Fibroblast of lung (primary cell): ENCODE measurements around the gene PGAM5. TPM values are rescaled to one million over a fixed set of nuclear protein-coding genes. Genes with fewer than 3 reads are reported as not detected.
"Not testable (repeated sequence)": the region's sequence is repeated elsewhere in the genome, so short reads cannot be mapped to it uniquely, and the experiment has no call there.

Experiments
- DNase-seq, 2 donors: peaks; one replicate each; pipeline versions ENCODE4 v3.0.0 to v3.0.0-alpha.2; 2010; ENCODE audit warnings: low read depth in 2 of 2
- H2AFZ ChIP-seq: 2 replicates; pipeline ENCODE4 v1.5.1; 2012; ENCODE audit warnings: low read length, control low read depth, inconsistent platforms
- H3K27ac ChIP-seq: 2 replicates; pipeline ENCODE4 v1.5.1; 2011; ENCODE audit warnings: low read length, control low read depth; ENCODE audit not compliant: insufficient read depth
- H3K27me3 ChIP-seq: 2 replicates; pipeline ENCODE4 v1.5.1; 2011; ENCODE audit warnings: mild to moderate bottlenecking, low read length; ENCODE audit not compliant: control insufficient read depth, insufficient read depth
- H3K36me3 ChIP-seq: 2 replicates; pipeline ENCODE4 v1.5.1; 2011; ENCODE audit warnings: low read length; ENCODE audit not compliant: control insufficient read depth, insufficient read depth
- H3K4me1 ChIP-seq: 2 replicates; pipeline ENCODE4 v1.5.1; 2011; ENCODE audit warnings: low read length; ENCODE audit not compliant: control insufficient read depth, insufficient read depth; ENCODE audit errors: extremely low read depth
- H3K4me2 ChIP-seq: 2 replicates; pipeline ENCODE4 v1.5.1; 2011; ENCODE audit warnings: low read length, control low read depth; ENCODE audit not compliant: insufficient read depth; ENCODE audit errors: extremely low read depth
- H3K4me3 ChIP-seq, 4 experiments: fragments of 200-600 bp in 1 of 4; sonication (generic) in 1 of 4; replicated peaks in 1 of 4; 2 replicates each; pipeline ENCODE4 v1.5.1; 2011 to 2016; ENCODE audit warnings: low read length in 4 of 4, low read depth in 3 of 4, mild to moderate bottlenecking in 3 of 4, control low read depth in 2 of 4, inconsistent platforms in 1 of 4, mixed read lengths in 1 of 4; ENCODE audit not compliant: insufficient read depth in 1 of 4; ENCODE audit errors: control extremely low read depth in 1 of 4
- H3K79me2 ChIP-seq: 2 replicates; pipeline ENCODE4 v1.5.1; 2012; ENCODE audit warnings: mild to moderate bottlenecking, low read length, inconsistent platforms; ENCODE audit not compliant: control insufficient read depth, insufficient read depth
- H3K9ac ChIP-seq: 2 replicates; pipeline ENCODE4 v1.5.1; 2011; ENCODE audit warnings: mild to moderate bottlenecking, low read length, control low read depth; ENCODE audit not compliant: insufficient read depth
- H3K9me3 ChIP-seq: 2 replicates; pipeline ENCODE4 v1.5.1; 2012; ENCODE audit warnings: low read depth, low read length; ENCODE audit not compliant: control insufficient read depth, insufficient read depth
- H4K20me1 ChIP-seq: 2 replicates; pipeline ENCODE4 v1.5.1; 2011; ENCODE audit warnings: low read length; ENCODE audit not compliant: control insufficient read depth, insufficient read depth; ENCODE audit errors: extremely low read depth
- CTCF ChIP-seq, 2 donors: IDR thresholded peaks in 1 of 2; conservative IDR thresholded peaks in 1 of 2; 1 replicate in 1 of 2; 2 replicates in 1 of 2; pipeline ENCODE4 v1.5.1; 2011 to 2012; ENCODE audit warnings: low read length in 2 of 2, control low read depth in 1 of 2, inconsistent platforms in 1 of 2, low read depth in 1 of 2, mild to moderate bottlenecking in 1 of 2
- EZH2 ChIP-seq: IDR thresholded peaks from 2 replicates; pipeline ENCODE4 v1.5.1; 2012; ENCODE audit warnings: low read length, control low read depth, mild to moderate bottlenecking; ENCODE audit errors: missing control alignments
- polyA plus RNA-seq, 2 donors: library from polyadenylated mRNA; depleted of rRNA in 1 of 2; stranded (reverse) in 1 of 2; unstranded in 1 of 2; fragments of >200 nt; gene quantifications; 2 replicates each; pipeline ENCODE4 v1.2.1, GENCODE V29; 2011 to 2012; ENCODE audit warnings: missing spikeins in 1 of 2
- total RNA-seq: library from RNA; depleted of rRNA; stranded (reverse); fragments of >200 nt; gene quantifications from 2 replicates; pipeline ENCODE4 v1.2.1, GENCODE V29; 2014

Gene PGAM5
- total and polyA plus RNA-seq, 2 donors (not counting 1 experiment from before 2014, with no cell fraction given) = 9.8 to 27.1 TPM

- no peak overlapping the region for H2AFZ ChIP-seq
- H3K27me3 ChIP-seq = no peaks in the 10 kb centered on the region
- no peaks in the 10 kb centered on the region for H3K4me1 ChIP-seq
- no peaks in the 10 kb centered on the region for H3K9me3 ChIP-seq
- H3K9ac ChIP-seq = no peak overlapping the region
- no peak for DNase-seq
- H3K27ac ChIP-seq = no peak overlapping the region
- H4K20me1 ChIP-seq = no peaks in the 10 kb centered on the region
- no peak overlapping the region for H3K4me2 ChIP-seq
- TF ChIP-seq EZH2 = no peak
- H3K4me3 ChIP-seq = no peak overlapping the region
- H3K79me2 ChIP-seq = peaks cover 67% of the 10 kb centered on the region
- H3K36me3 ChIP-seq = peaks cover 45% of the 10 kb centered on the region
Measured at GRCh38 chr12:132748319-132748718, 37.7 kb downstream of the PGAM5 start.

- Histone ChIP-seq H3K36me3 (peaks cover 18% of the 10 kb centered on the region), H3K79me2 (peaks cover 76% of the 10 kb centered on the region)
- H3K4me1 ChIP-seq, H3K27ac ChIP-seq, H3K4me2 ChIP-seq, H2AFZ ChIP-seq, H3K4me3 ChIP-seq, H3K27me3 ChIP-seq, H3K9ac ChIP-seq, DNase-seq, H3K9me3 ChIP-seq, H4K20me1 ChIP-seq: not testable (repeated sequence)
Measured at GRCh38 chr12:132753670-132754069, 43.0 kb downstream of the PGAM5 start.

DNA sequence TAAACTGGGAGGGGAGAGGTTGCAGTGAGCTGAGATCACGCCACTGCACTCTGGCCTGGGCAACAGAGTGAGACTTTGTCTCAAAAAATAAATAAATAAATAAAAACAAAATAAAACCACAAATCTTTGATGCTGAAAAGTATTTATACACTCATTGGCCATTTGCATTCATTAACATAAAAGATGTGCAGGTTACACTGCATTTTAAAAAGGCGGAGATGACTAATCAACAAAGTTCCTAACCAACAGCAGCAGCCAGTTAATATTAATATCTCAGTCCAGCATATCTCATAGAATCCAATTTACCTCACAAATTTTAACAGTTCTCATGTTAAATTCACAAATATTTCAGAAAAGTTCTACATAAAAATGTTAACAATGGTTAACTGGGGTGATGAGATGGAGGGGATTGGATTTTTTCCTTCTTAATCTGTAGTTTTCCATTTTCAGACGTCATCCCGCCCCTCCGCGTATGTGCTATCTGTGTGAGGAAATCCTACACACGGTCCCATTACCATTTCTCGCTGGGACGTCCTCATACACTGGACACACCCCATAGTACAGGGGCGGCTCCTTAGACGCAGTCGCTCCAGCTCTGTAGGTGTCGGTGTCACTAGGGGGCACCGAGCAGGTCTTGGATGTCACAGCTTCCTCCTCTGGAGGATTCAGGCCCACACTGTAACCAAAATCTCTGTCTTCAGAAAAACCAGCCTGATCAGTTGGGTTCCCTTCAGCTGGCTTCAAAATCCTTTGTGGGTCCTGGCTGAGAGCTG is 43.7 kb downstream of the PGAM5 start:
- no peak for TF ChIP-seq EZH2
- TF ChIP-seq CTCF (conservative IDR thresholded peaks at IDR 0.05 in 1 of 2, IDR thresholded peaks at IDR 0.05 in 1 of 2; ENCODE audit: low read depth in 1 of 2, low read length in 2 of 2) = no peak
- no peak overlapping the region for H3K27ac ChIP-seq
- H2AFZ ChIP-seq = no peak overlapping the region
- no peak overlapping the region for H3K4me3 ChIP-seq
- H3K9me3 ChIP-seq = no peaks in the 10 kb centered on the region
- no peak overlapping the region for H3K4me2 ChIP-seq
- peaks cover 80% of the 10 kb centered on the region for H3K79me2 ChIP-seq
- H4K20me1 ChIP-seq = peaks cover 3% of the 10 kb centered on the region
- no peak overlapping the region for H3K9ac ChIP-seq
- H3K4me1 ChIP-seq = no peaks in the 10 kb centered on the region
- peaks cover 17% of the 10 kb centered on the region for H3K36me3 ChIP-seq
- DNase-seq = no peak
- no peaks in the 10 kb centered on the region for H3K27me3 ChIP-seq

DNA sequence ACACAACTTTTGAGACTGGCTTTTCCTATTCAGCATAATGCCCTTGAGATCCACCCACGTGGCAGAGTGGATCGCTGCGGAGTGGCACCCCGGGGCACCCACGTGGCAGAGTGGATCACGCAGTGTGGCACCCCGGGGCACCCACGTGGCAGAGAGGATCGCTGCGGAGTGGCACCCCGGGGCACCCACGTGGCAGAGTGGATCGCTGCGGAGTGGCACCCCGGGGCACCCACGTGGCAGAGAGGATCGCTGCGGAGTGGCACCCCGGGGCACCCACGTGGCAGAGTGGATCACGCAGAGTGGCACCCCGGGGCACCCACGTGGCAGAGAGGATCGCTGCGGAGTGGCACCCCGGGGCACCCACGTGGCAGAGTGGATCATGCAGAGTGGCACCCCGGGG is 48.2 kb downstream of the PGAM5 start:
- not testable (repeated sequence) for H3K4me1 ChIP-seq, H4K20me1 ChIP-seq, H2AFZ ChIP-seq, H3K9ac ChIP-seq, H3K4me3 ChIP-seq, H3K36me3 ChIP-seq, H3K27ac ChIP-seq, H3K27me3 ChIP-seq, H3K4me2 ChIP-seq, H3K9me3 ChIP-seq, DNase-seq
- H3K79me2 ChIP-seq = peaks cover 67% of the 10 kb centered on the region
